Brain microvascular endothelial cell (primary cell): ENCODE results near the gene ARTN.

ENCODE experiments used
- DNase-seq: peaks from one replicate; pipeline ENCODE4 v3.0.0-alpha.2; 2020
- H3K27ac ChIP-seq: fragments of 250-450 bp; sonication (Bioruptor Pico); 2 replicates; pipeline ENCODE4 v1.5.1; 2020; ENCODE audit warnings: mild to moderate bottlenecking, moderate library complexity
- H3K27me3 ChIP-seq: fragments of 250-450 bp; sonication (Bioruptor Pico); replicated peaks from 2 replicates; pipeline ENCODE4 v1.5.1; 2020; ENCODE audit warnings: mild to moderate bottlenecking
- H3K36me3 ChIP-seq: fragments of 250-450 bp; sonication (Bioruptor Pico); replicated peaks from 2 replicates; pipeline ENCODE4 v1.5.1; 2020; ENCODE audit warnings: mild to moderate bottlenecking
- H3K4me3 ChIP-seq: 2 replicates; pipeline ENCODE4 v1.5.1; 2011; ENCODE audit warnings: low read depth, mild to moderate bottlenecking, control low read depth, low read length, moderate library complexity
- in situ Hi-C: cut with HindIII; loops from 2 replicates; pipeline ENCODE4 v1.10.0; 2017; ENCODE audit warnings: low sequenced_read_pairs, low pct_ligation_motif_present
- TF ChIP-seq, protein P1 (sequence below): IDR thresholded peaks from 2 replicates; pipeline ENCODE4 v1.5.1; 2011; ENCODE audit warnings: low read depth, mild to moderate bottlenecking, moderate library complexity, low read length, control low read depth, inconsistent platforms; ENCODE audit errors: missing control alignments

The ARTN gene

DNA sequence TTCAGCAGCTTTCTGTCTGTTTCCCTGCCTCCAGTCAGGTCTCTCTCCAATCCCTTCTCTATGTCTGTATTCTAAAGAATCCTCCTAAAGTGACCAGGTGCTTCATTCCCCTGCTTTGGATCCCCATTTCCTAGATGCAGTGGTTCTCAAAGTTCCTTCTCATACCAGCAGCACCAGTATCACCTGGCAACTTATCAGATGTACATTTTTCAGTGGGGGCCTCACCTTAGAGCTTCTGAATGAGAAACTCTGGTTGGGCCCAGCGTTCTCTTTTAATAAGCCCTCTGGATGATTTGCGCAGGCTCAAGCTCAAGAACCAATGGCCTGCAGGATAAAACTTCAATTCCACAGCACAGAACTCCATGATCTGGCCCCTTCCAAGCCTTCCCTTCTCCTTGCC lies 25.4 kb upstream of the ARTN start:
- TF ChIP-seq, protein P1, sequence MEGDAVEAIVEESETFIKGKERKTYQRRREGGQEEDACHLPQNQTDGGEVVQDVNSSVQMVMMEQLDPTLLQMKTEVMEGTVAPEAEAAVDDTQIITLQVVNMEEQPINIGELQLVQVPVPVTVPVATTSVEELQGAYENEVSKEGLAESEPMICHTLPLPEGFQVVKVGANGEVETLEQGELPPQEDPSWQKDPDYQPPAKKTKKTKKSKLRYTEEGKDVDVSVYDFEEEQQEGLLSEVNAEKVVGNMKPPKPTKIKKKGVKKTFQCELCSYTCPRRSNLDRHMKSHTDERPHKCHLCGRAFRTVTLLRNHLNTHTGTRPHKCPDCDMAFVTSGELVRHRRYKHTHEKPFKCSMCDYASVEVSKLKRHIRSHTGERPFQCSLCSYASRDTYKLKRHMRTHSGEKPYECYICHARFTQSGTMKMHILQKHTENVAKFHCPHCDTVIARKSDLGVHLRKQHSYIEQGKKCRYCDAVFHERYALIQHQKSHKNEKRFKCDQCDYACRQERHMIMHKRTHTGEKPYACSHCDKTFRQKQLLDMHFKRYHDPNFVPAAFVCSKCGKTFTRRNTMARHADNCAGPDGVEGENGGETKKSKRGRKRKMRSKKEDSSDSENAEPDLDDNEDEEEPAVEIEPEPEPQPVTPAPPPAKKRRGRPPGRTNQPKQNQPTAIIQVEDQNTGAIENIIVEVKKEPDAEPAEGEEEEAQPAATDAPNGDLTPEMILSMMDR = no peak
- H3K4me3 ChIP-seq = no peak overlapping the region
- H3K27me3 ChIP-seq = no peaks in the 10 kb centered on the region
- in situ Hi-C loops = no loop called here
- peaks cover 2% of the 10 kb centered on the region for H3K36me3 ChIP-seq
- no peak overlapping the region for H3K27ac ChIP-seq
- no peak for DNase-seq

DNA sequence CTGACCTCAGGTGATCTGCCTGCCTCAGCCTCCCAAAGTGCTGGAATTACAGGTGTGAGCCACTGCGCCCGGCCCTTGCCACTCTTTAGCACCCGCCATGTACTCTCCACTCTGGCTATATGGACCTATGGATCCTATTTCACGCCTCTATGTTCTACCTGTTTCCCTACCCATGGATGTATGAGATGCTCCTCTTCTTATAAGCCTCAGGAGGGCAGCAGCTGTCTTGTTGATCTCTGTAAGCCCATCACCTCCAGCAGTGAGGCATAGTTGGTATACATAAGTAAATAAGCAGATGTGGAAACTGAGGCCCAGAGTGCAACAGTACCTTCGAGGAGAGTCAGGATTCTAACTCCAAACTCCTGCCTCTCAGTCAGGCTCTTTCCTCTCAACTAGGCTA lies 24.7 kb upstream of the ARTN start:
- in situ Hi-C loops = no loop called here
- peaks cover 2% of the 10 kb centered on the region for H3K36me3 ChIP-seq
- no peaks in the 10 kb centered on the region for H3K27me3 ChIP-seq
- TF ChIP-seq, protein P1 = peak; percentile 31
- no peak overlapping the region for H3K27ac ChIP-seq
- no peak for DNase-seq
- H3K4me3 ChIP-seq = no peak overlapping the region

DNA sequence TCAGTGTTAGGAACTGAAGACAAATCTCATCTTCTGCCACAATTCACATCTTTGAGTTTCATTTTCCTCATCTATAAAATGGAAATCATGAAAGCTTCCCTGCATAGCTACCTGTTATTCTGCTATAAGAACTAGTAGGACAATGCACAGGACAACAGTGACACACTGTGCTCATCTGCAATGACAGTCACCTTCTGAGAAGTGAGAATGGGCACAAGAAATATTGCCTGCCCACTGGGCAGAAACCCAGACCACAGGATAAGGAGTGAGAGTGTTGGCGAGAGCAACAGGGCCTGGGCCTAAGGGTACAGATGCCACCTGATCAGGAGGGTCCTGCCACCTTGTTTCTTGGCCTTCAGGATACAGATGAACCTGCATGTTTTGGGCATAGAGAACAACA lies 23.3 kb upstream of the ARTN start:
- Histone ChIP-seq H3K4me3 (no peak overlapping the region), H3K27ac (no peak overlapping the region), H3K36me3 (peaks cover 2% of the 10 kb centered on the region), H3K27me3 (no peaks in the 10 kb centered on the region)
- in situ Hi-C loops = no loop called here
- TF ChIP-seq, protein P1 = no peak
- DNase-seq = no peak

DNA sequence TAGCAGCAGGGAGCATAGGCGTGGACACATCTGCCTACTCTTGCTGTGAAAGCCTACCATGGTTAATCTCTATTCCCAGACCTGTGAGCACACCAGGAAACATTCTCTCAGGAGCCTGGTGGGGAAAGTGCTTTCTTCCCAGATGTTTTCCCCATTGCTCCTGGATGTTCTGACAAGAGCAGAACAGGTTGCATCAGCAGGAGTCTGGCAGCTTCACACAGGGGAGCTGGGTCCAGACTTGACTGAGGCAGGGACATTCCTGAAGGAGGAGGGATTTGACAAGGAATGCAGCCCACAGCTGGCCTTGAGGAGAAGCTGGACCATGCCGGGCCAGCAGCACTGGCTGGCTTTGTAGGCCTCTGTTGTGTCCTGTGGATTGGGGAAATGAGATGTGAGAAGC lies 21.0 kb upstream of the ARTN start:
- TF ChIP-seq, protein P1 = no peak
- Histone ChIP-seq H3K27ac (no peak overlapping the region), H3K36me3 (no peaks in the 10 kb centered on the region), H3K4me3 (no peak overlapping the region), H3K27me3 (no peaks in the 10 kb centered on the region)
- in situ Hi-C loops = no loop called here
- DNase-seq = no peak

DNA sequence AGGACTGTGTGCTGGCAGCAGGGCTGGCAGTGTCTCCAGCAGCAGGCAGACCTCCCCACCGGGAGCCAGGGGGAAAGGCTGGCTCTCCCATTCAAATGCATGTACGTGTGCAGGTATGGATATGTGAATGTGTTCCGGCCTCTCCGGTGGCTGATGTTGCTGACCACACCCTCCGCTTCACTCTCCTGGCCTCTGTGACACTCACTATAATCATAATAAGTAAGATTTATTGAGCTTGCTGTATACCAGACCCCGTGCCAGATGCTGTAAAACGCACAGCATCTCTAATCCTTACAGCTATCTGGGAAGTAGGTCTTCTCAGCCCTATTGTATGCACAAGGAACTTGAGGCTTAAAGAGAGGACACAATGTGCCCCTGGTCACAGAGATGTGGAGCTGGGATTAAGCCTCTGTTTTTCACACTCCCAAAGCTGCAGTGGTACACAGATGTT lies 20.5 kb upstream of the ARTN start:
- in situ Hi-C loops = no loop called here
- TF ChIP-seq, protein P1 = no peak
- no peaks in the 10 kb centered on the region for H3K36me3 ChIP-seq
- no peaks in the 10 kb centered on the region for H3K27me3 ChIP-seq
- H3K27ac ChIP-seq = no peak overlapping the region
- H3K4me3 ChIP-seq = no peak overlapping the region
- DNase-seq = no peak

DNA sequence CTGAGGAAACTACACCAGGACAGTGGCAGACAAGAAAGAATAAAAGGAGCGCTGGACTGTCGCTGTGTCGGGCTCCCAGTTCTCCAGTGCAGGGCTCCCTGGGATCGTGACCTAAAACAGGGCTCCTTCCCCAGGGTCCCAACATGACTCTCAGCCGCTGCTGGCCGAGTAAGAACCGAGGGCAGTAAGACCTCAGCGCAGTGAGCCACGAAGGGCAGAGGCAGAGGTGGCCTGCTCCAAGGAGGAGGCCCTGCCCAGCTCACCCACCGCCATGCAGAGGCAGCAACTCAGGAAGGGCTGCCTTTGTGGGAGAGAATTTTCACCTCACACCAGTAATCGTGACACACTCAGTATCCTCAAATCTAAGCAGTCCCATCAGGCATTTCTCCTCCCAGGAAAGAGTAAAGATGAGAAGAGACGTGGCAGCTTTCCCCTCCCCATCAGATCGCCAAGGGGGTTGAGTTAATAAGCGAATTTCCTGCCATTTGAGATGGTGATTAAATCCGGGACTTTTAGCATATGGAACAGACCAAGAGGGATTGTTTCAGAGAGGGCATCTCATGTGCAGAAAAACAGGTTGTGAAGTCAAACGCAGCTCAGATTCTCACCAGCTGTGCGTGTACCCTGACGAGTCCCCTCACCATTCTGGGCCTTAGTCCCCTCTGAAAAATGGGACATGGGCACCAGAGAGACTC lies 19.8 kb upstream of the ARTN start:
- Histone ChIP-seq H3K4me3 (no peak overlapping the region), H3K36me3 (no peaks in the 10 kb centered on the region), H3K27me3 (no peaks in the 10 kb centered on the region), H3K27ac (no peak overlapping the region)
- no peak for DNase-seq
- TF ChIP-seq, protein P1 = no peak
- in situ Hi-C loops = no loop called here
